OCI-LY7 (cell line): ENCODE measurements around the gene GRIA1. TPM values are rescaled to one million over a fixed set of nuclear protein-coding genes. Genes with fewer than 3 reads are reported as not detected.

Source experiments
- BruUV-seq: library from RNA; stranded (reverse); fragments of 400-500 nt; replicated peaks from 2 replicates; lab custom pipeline; 2021; lab: Mats Ljungman, UMichigan
- CTCF ChIA-PET: fragments of 300-600 bp; sonication (Branson Sonifier 250); formaldehyde crosslinking; loops from one replicate; lab custom pipeline; 2022; ENCODE audit warnings: antibody characterized with exemption; ENCODE audit not compliant: unreplicated experiment; lab: Charles Lee
- POLR2A ChIA-PET: fragments of 300-600 bp; sonication (Branson Sonifier 250); formaldehyde crosslinking; loops from one replicate; lab custom pipeline; 2022; ENCODE audit warnings: antibody characterized with exemption; lab: Charles Lee
- DNase-seq: peaks from one replicate; pipeline ENCODE4 v3.0.0-alpha.2; 2015; ENCODE audit warnings: low spot score
- H2AFZ ChIP-seq: fragments of 200-600 bp; sonication (generic), shearing (Covaris generic); 2 replicates; pipeline ENCODE4 v1.6.1; 2014; ENCODE audit warnings: mild to moderate bottlenecking, antibody characterized with exemption, low read length, moderate library complexity
- H3K27ac ChIP-seq: fragments of 200-600 bp; sonication (generic); 2 replicates; pipeline ENCODE4 v1.5.1; 2014; ENCODE audit warnings: mixed run types, low read depth, mild to moderate bottlenecking, moderate library complexity, low read length, inconsistent platforms; ENCODE audit not compliant: poor library complexity, severe bottlenecking
- H3K36me3 ChIP-seq: fragments of 200-600 bp; sonication (generic); 2 replicates; pipeline ENCODE4 v1.6.1; 2014; ENCODE audit warnings: mild to moderate bottlenecking, antibody characterized with exemption, low read length, moderate library complexity, mixed read lengths; ENCODE audit not compliant: insufficient read depth
- H3K4me1 ChIP-seq: fragments of 200-600 bp; sonication (generic); 2 replicates; pipeline ENCODE4 v1.5.1; 2014; ENCODE audit warnings: mild to moderate bottlenecking, low read length; ENCODE audit not compliant: insufficient read depth, poor library complexity, severe bottlenecking
- H3K4me2 ChIP-seq: fragments of 200-600 bp; sonication (generic); 2 replicates; pipeline ENCODE4 v1.6.1; 2014; ENCODE audit warnings: mild to moderate bottlenecking, low read length
- H3K4me3 ChIP-seq: fragments of 200-600 bp; sonication (generic); 2 replicates; pipeline ENCODE4 v1.5.1; 2014; ENCODE audit warnings: mild to moderate bottlenecking, low read depth, low read length; ENCODE audit not compliant: poor library complexity, severe bottlenecking
- H3K79me2 ChIP-seq: fragments of 200-600 bp; sonication (generic); 2 replicates; pipeline ENCODE4 v1.6.1; 2016; ENCODE audit warnings: low read depth, mild to moderate bottlenecking, low read length, moderate library complexity, mixed read lengths; ENCODE audit not compliant: insufficient read depth
- H3K9me2 ChIP-seq: fragments of 200-600 bp; sonication (generic); 2 replicates; pipeline ENCODE4 v1.6.1; 2016; ENCODE audit warnings: mild to moderate bottlenecking, low read length, mixed read lengths; ENCODE audit not compliant: insufficient read depth
- H3K9me3 ChIP-seq: fragments of 200-600 bp; sonication (generic); 2 replicates; pipeline ENCODE4 v1.6.1; 2014; ENCODE audit warnings: mild to moderate bottlenecking, mixed run types, low read length, mixed read lengths
- H4K20me1 ChIP-seq: fragments of 200-600 bp; sonication (generic); 2 replicates; pipeline ENCODE4 v1.6.1; 2014; ENCODE audit warnings: mild to moderate bottlenecking, antibody characterized with exemption, low read length, moderate library complexity, mixed read lengths; ENCODE audit not compliant: insufficient read depth
- EZH2phosphoT487 ChIP-seq: fragments of 200-600 bp; sonication (generic); IDR thresholded peaks from 2 replicates; pipeline ENCODE4 v1.6.1; 2018; ENCODE audit warnings: low read depth, borderline replicate concordance, mild to moderate bottlenecking, mixed run types, antibody characterized with exemption, low read length, moderate library complexity, mixed read lengths
- intact Hi-C: fragments of 100-400 bp; cut with micrococcal nuclease; formaldehyde crosslinking; loops from one replicate; pipeline ENCODE4 v1.10.0; 2022; ENCODE audit not compliant: unreplicated experiment
- total RNA-seq, 2 experiments: library from RNA; depleted of rRNA in 1 of 2; stranded (reverse); fragments of >200 nt in 1 of 2; shearing (Covaris generic) in 1 of 2; gene quantifications; 2 replicates each; pipeline ENCODE4 v1.2.3, GENCODE V29; 2014 to 2022
- TF ChIP-seq, protein P1 (sequence below): fragments of 200-600 bp; sonication (generic); conservative IDR thresholded peaks from 2 replicates; pipeline ENCODE4 v1.5.1; 2014; ENCODE audit warnings: mild to moderate bottlenecking, antibody characterized with exemption, low read length, moderate library complexity, mixed read lengths

The GRIA1 gene
- total RNA-seq, 2 experiments from 2014 or later = not detected

DNA sequence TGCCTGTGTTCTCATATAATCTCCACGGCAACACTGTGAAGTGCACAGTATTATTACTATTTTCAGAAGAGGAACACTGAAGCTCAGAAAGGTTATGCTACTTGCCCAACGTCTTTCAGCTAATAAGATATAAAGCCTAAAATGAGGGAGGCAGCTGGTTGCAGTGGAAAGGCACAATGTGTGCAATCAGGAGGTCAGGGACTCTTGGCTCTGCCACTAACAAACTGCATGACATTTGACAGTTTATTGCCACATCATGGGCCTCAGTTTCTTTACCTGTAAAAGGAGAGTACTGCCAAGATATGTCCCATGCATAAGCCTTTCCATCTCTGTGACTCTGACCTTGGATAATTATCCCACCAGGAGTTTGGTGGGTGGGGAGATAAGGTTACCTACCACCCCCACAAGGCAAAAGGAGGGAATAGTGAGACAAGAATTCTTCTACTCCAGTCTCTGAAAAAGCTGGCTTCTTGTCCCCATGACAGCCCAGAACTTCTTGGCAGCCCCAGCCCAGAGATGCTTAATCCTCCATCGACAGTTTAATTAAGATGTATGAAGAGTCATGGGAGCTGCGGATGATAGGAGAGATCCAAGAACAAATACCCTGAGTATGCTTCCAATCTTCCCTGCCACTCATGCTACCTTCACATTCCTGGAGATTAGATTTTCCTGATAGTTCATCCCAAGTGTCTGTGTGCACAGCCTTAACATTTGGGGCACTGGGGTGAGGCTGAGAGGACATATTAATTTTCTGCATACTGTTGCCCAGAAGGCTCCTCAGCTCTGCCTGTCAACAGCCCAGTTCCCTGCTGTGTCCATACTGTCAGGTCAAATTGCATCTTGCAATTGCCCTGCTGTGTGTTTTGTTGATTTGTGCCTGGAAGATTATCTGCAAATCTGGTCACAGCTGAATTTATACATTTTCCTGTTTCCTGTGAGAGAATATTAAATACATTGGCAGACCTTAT, 277.0 kb downstream of the GRIA1 start:
- CTCF ChIA-PET = no interaction called here

DNA sequence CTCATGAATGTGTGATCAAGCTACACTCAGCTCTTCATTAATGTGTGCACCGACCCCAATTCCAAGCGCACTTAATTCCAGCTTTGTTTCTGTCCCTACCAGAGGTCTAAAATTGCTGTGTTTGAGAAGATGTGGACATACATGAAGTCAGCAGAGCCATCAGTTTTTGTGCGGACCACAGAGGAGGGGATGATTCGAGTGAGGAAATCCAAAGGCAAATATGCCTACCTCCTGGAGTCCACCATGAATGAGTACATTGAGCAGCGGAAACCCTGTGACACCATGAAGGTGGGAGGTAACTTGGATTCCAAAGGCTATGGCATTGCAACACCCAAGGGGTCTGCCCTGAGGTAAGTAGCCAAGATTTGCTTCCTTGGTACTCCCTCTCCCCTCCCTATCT, 279.6 kb downstream of the GRIA1 start:
- BruUV-seq = no TSS peak
- no peak for DNase-seq
- CTCF ChIA-PET = no interaction called here
- no peak overlapping the region for H3K4me2 ChIP-seq
- no peaks in the 10 kb centered on the region for H3K9me2 ChIP-seq
- POLR2A ChIA-PET = no interaction called here
- no peaks in the 10 kb centered on the region for H3K79me2 ChIP-seq
- intact Hi-C loops = no loop called here
- H3K27ac ChIP-seq = no peak overlapping the region
- no peak overlapping the region for H2AFZ ChIP-seq
- TF ChIP-seq, protein P1, sequence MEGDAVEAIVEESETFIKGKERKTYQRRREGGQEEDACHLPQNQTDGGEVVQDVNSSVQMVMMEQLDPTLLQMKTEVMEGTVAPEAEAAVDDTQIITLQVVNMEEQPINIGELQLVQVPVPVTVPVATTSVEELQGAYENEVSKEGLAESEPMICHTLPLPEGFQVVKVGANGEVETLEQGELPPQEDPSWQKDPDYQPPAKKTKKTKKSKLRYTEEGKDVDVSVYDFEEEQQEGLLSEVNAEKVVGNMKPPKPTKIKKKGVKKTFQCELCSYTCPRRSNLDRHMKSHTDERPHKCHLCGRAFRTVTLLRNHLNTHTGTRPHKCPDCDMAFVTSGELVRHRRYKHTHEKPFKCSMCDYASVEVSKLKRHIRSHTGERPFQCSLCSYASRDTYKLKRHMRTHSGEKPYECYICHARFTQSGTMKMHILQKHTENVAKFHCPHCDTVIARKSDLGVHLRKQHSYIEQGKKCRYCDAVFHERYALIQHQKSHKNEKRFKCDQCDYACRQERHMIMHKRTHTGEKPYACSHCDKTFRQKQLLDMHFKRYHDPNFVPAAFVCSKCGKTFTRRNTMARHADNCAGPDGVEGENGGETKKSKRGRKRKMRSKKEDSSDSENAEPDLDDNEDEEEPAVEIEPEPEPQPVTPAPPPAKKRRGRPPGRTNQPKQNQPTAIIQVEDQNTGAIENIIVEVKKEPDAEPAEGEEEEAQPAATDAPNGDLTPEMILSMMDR = no peak
- TF ChIP-seq EZH2phosphoT487 = no peak
- H4K20me1 ChIP-seq = no peaks in the 10 kb centered on the region
- H3K4me3 ChIP-seq = no peak overlapping the region
- H3K9me3 ChIP-seq = no peaks in the 10 kb centered on the region
- H3K4me1 ChIP-seq = no peaks in the 10 kb centered on the region
- no peaks in the 10 kb centered on the region for H3K36me3 ChIP-seq

More for the DNA sequence above, 277.0 kb downstream of the GRIA1 start:
- Histone ChIP-seq H2AFZ (no peak overlapping the region), H3K4me1 (no peaks in the 10 kb centered on the region), H3K9me2 (no peaks in the 10 kb centered on the region), H3K27ac (no peak overlapping the region), H3K79me2 (no peaks in the 10 kb centered on the region), H3K9me3 (no peaks in the 10 kb centered on the region), H3K4me2 (no peak overlapping the region), H3K4me3 (no peak overlapping the region), H3K36me3 (no peaks in the 10 kb centered on the region), H4K20me1 (no peaks in the 10 kb centered on the region)
- no peak for DNase-seq
- no peak for TF ChIP-seq EZH2phosphoT487
- TF ChIP-seq, protein P1 = no peak
- intact Hi-C loops = no loop called here
- BruUV-seq = no TSS peak
- POLR2A ChIA-PET = no interaction called here

DNA sequence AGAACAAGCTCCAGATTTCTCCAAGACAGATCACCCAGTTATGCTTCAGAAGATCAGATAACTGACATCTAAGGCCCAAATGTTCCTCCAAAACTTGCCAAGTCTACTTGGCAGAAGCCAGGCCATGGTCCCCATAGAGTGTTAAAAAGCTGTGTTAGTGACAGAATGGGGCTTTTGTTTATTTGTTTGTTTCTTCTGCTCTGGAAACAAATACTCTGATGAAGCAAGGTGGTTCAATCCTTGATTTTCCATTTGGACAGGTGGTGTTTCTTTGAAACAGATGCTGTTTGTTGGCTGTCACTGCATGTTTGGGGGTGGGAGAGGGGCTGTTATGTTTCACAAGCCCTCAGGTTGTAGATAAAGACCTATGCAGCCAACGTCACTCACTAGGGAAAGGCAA, 284.2 kb downstream of the GRIA1 start:
- ChIA-PET CTCF (no interaction called here), POLR2A (no interaction called here)
- Histone ChIP-seq H3K4me1 (no peaks in the 10 kb centered on the region), H4K20me1 (no peaks in the 10 kb centered on the region), H3K27ac (no peak overlapping the region), H3K9me3 (no peaks in the 10 kb centered on the region), H3K4me2 (no peak overlapping the region), H3K4me3 (no peak overlapping the region), H3K79me2 (no peaks in the 10 kb centered on the region), H3K36me3 (no peaks in the 10 kb centered on the region), H3K9me2 (no peaks in the 10 kb centered on the region), H2AFZ (no peak overlapping the region)
- no peak for DNase-seq
- TF ChIP-seq, protein P1 = no peak
- no peak for TF ChIP-seq EZH2phosphoT487
- intact Hi-C loops = no loop called here
- no TSS peak for BruUV-seq
